HG03045 (cell line): Measurements from ENCODE around the gene PPP2R1A.
"Not testable (repeated sequence)": the region's sequence is repeated elsewhere in the genome, so short reads cannot be mapped to it uniquely, and the experiment has no call there.

Experiments used
- ATAC-seq: cut with Tn5 transposase; IDR thresholded peaks from one replicate; pipeline ENCODE4 v1.9.1; 2021; ENCODE audit warnings: mild to moderate bottlenecking, moderate library complexity; ENCODE audit not compliant: unreplicated experiment

The PPP2R1A gene

DNA sequence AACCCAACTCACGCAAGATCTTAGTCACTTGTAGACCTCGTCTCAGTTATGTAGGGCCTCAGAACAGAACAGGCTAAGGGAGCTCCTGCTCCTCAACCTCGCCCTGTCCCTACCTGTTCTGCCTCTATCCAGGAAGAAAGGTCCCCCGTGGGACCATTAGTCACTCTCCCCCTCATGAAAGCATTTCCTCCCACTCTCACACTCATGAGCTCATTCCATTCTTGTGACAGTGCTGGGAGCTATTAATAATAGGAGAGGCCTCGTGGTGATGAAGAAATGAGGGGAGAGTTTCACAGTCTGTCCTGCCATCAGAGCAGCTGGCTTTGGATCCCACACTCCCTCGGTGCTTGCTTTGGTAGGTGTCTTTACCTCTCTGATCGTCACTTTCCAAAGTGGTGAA, 10.2 kb downstream of the PPP2R1A start:
- ATAC-seq, result no peak

GRCh38 chr19:52200755-52201391, 11.0 kb downstream of the PPP2R1A start:
- not testable (repeated sequence) for ATAC-seq

- no peak for ATAC-seq
Observed at GRCh38 chr19:52206481-52206880, 16.6 kb downstream of the PPP2R1A start.

DNA sequence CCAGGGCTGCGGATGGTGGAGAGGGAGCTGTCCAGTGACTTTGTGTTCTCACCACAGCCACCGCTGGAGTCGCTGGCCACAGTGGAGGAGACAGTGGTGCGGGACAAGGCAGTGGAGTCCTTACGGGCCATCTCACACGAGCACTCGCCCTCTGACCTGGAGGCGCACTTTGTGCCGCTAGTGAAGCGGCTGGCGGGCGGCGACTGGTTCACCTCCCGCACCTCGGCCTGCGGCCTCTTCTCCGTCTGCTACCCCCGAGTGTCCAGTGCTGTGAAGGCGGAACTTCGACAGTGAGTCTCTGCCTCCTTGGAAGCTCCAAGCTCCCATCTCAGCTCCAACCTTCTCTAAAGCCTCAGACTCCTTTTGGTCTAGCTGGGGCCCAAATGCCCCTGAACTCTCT, 21.4 kb downstream of the PPP2R1A start:
- ATAC-seq, result no peak

GRCh38 chr19:52211926-52212571, 22.2 kb downstream of the PPP2R1A start:
- no peak for ATAC-seq

DNA sequence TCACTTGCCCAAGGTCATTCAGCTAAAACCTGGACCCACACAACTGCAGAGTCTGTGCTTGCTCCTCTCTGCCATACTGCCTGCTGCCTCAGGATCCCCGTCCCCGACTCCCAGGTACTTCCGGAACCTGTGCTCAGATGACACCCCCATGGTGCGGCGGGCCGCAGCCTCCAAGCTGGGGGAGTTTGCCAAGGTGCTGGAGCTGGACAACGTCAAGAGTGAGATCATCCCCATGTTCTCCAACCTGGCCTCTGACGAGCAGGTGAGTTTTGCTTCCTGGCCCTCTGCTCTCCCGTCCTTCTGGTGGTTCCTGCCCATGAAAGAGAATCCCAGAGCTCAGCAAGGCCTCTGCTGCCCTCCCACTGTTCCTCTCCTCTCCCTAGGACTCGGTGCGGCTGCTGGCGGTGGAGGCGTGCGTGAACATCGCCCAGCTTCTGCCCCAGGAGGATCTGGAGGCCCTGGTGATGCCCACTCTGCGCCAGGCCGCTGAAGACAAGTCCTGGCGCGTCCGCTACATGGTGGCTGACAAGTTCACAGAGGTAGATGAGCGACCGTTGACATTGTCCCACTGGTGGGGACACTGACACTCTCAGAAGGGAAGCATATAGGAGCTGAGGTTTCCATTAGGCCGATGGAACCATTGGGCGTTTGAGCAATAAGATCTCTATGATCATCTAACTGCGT, 22.9 kb downstream of the PPP2R1A start:
- no peak for ATAC-seq

DNA sequence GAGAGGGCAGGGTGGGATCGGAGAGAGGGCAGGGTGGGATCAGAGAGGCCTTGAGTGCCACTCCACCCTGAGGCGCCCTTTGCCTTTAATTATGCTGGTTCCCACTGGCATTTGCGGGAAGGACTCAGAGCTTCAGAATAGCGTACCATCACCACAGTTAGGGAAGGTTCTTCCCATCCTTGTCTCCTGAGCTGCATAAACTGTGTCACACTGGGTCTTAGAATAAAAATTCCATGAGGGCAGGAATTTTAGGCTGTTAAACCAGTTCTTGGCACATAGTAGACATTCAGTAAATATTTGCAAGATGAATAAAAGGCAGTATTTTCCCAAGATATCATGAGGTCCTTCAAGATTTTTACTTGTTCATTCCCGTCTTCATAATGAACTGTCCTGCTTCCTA, 24.4 kb downstream of the PPP2R1A start:
- ATAC-seq, result no peak

DNA sequence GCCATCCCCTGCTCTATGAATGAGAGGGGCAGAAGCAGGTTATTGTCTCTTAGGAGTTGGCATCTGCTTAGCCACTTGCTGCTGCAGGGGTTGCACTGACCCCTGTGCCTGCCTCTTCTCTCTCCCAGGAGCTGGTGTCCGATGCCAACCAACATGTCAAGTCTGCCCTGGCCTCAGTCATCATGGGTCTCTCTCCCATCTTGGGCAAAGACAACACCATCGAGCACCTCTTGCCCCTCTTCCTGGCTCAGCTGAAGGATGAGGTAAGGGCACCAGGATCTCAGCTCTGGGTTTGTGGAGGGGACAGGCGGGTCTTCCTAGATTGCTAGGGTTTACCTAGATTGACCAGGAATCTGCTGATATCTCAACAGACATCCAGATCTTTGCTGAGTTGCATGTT, 26.5 kb downstream of the PPP2R1A start:
- ATAC-seq, result no peak

GRCh38 chr19:52217576-52217975, 27.7 kb downstream of the PPP2R1A start:
- ATAC-seq, result no peak

DNA sequence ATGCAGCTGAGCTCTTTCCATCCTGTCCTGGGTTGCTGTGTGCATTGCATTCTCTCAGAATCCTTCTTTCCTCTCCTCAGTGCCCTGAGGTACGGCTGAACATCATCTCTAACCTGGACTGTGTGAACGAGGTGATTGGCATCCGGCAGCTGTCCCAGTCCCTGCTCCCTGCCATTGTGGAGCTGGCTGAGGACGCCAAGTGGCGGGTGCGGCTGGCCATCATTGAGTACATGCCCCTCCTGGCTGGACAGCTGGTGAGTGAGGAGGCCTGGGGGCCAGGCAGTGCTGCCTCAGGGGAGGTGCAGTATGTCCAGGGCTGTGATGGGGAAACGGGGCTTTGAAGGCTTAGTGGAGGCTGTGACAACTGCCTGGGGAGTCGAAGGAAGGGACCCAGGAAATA, 29.8 kb downstream of the PPP2R1A start:
- ATAC-seq, result no peak

- no peak for ATAC-seq
Observed at GRCh38 chr19:52221031-52221430, 31.2 kb downstream of the PPP2R1A start.

- no peak for ATAC-seq
Observed at GRCh38 chr19:52221831-52222375, 32.1 kb downstream of the PPP2R1A start.

GRCh38 chr19:52224211-52224610, 34.4 kb downstream of the PPP2R1A start:
- ATAC-seq, result no peak

- no peak for ATAC-seq
Observed at GRCh38 chr19:52226652-52227051, 36.8 kb downstream of the PPP2R1A start.

GRCh38 chr19:52227196-52227940, 37.5 kb downstream of the PPP2R1A start:
- ATAC-seq, result no peak

GRCh38 chr19:52227980-52228379, 38.1 kb downstream of the PPP2R1A start:
- ATAC-seq, result no peak

DNA sequence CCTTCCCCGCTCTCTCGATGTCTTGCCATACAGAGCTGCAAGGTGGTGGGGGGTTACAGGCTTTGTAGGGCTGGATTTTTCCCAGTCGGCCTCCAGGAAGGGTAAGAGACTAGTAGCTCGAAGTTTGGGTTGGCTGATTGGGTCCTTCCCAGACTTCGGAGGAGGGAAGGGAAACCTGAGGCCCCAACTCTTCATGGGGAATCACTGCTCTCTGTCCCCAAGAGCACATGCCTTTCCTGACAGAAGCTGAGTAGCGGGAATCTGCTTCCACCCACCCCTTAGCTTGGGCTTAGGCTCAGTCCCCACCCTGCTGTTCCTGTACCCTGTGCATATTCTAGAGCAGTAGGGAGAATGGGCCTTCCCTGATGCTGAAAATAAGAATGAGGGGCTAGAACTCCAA, 39.7 kb downstream of the PPP2R1A start:
- ATAC-seq, result no peak

- ATAC-seq, result no peak
Observed at GRCh38 chr19:52230685-52231084, 40.8 kb downstream of the PPP2R1A start.

GRCh38 chr19:52231154-52231910, 41.5 kb downstream of the PPP2R1A start:
- ATAC-seq, result no peak

- ATAC-seq, result no peak
Observed at GRCh38 chr19:52234406-52234805, 44.6 kb downstream of the PPP2R1A start.

DNA sequence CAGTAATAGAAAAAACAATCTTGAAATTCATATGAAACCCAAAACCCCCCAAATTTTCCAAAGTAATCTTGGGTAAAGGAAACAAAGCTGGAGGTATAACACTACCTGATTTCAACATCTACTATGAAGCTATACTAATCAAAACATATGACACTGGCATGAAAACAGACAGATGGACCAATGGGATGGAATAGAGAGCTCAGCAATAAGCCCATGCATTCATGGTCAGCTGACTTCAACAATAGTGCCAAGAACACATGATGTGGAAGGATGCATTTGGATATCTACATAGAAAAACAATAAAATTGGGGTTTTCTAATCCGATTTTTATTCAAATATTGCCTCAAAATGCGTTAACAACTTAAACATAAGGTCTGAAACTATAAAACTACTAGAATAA, 47.3 kb downstream of the PPP2R1A start:
- no peak for ATAC-seq
